SK-N-SH (cell line): ENCODE data around the gene RAB18. TPM values are rescaled to one million over a fixed set of nuclear protein-coding genes. Genes with fewer than 3 reads are reported as not detected.

Source experiments
- CTCF ChIA-PET: fragments of 300-600, 350-600 bp; formaldehyde crosslinking; extraction: SDS; loops from one replicate; lab custom pipeline; 2021; lab: Yijun Ruan, JAX
- POLR2A ChIA-PET: fragments of 350-600 bp; sonication (Branson Sonifier 250); formaldehyde crosslinking; extraction: SDS; loops from one replicate; lab custom pipeline; 2020; ENCODE audit warnings: antibody characterized with exemption, inconsistent platforms; lab: Yijun Ruan, JAX
- DNase-seq: peaks from one replicate; pipeline ENCODE4 v3.0.0; 2012
- H2AFZ ChIP-seq: fragments of 200-600 bp; sonication (generic); 2 replicates; pipeline ENCODE4 v1.8.1; 2016; ENCODE audit warnings: antibody characterized with exemption, mild to moderate bottlenecking, low read depth
- H3F3A ChIP-seq: fragments of 200-600 bp; sonication (generic); replicated peaks from 2 replicates; pipeline ENCODE3; 2016; ENCODE audit warnings: antibody characterized with exemption, mild to moderate bottlenecking; ENCODE audit not compliant: insufficient read depth
- H3K27ac ChIP-seq, 2 experiments: fragments of 200-500 bp in 1 of 2; fragments of 200-600 bp in 1 of 2; sonication (Bioruptor generic) in 1 of 2; sonication (generic), shearing (Covaris generic) in 1 of 2; 2 replicates each; pipeline versions ENCODE4 v1.5.1 to v1.6.1; 2014 to 2016; ENCODE audit warnings: low read depth in 2 of 2, inconsistent platforms in 1 of 2, low read length in 1 of 2, mild to moderate bottlenecking in 1 of 2, mixed read lengths in 1 of 2
- H3K27me3 ChIP-seq: fragments of 200-600 bp; sonication (generic), shearing (Covaris generic); 2 replicates; pipeline ENCODE4 v1.6.1; 2016; ENCODE audit warnings: mixed run types; ENCODE audit not compliant: insufficient read depth
- H3K36me3 ChIP-seq, 2 experiments: fragments of 200-500 bp in 1 of 2; fragments of 200-600 bp in 1 of 2; sonication (Bioruptor generic) in 1 of 2; sonication (generic) in 1 of 2; replicated peaks in 1 of 2; 2 replicates each; pipeline versions ENCODE3 to v1.5.1; 2014 to 2016; ENCODE audit warnings: low read length in 1 of 2, mild to moderate bottlenecking in 1 of 2; ENCODE audit not compliant: insufficient read depth in 2 of 2, control insufficient read depth in 1 of 2
- H3K4me1 ChIP-seq, 2 experiments: fragments of 200-500 bp in 1 of 2; fragments of 200-600 bp in 1 of 2; sonication (Bioruptor generic) in 1 of 2; sonication (generic), shearing (Covaris generic) in 1 of 2; 2 replicates each; pipeline versions ENCODE4 v1.5.1 to v1.6.1; 2014 to 2016; ENCODE audit warnings: low read depth in 1 of 2, low read length in 1 of 2, mixed run types in 1 of 2; ENCODE audit not compliant: insufficient read depth in 2 of 2, control insufficient read depth in 1 of 2
- H3K4me2 ChIP-seq: fragments of 200-600 bp; sonication (generic), shearing (Covaris generic); 2 replicates; pipeline ENCODE4 v1.6.1; 2017; ENCODE audit warnings: mixed run types
- H3K4me3 ChIP-seq, 2 experiments: fragments of 200-500 bp in 1 of 2; fragments of 200-600 bp in 1 of 2; sonication (Bioruptor generic) in 1 of 2; sonication (generic), shearing (Covaris generic) in 1 of 2; 2 replicates each; pipeline versions ENCODE4 v1.5.1 to v1.8.1; 2014 to 2016; ENCODE audit warnings: low read depth in 2 of 2, inconsistent platforms in 1 of 2, low read length in 1 of 2, mild to moderate bottlenecking in 1 of 2, mixed read lengths in 1 of 2, moderate library complexity in 1 of 2
- H3K79me2 ChIP-seq: fragments of 200-600 bp; sonication (generic); 2 replicates; pipeline ENCODE4 v1.8.1; 2017; ENCODE audit warnings: mild to moderate bottlenecking; ENCODE audit not compliant: insufficient read depth
- H3K9ac ChIP-seq: fragments of 200-600 bp; sonication (generic); 2 replicates; pipeline ENCODE4 v1.6.1; 2017; ENCODE audit warnings: mixed run types
- H3K9me2 ChIP-seq: fragments of 200-600 bp; sonication (generic); 2 replicates; pipeline ENCODE4 v1.6.1; 2017; ENCODE audit warnings: mixed run types
- H3K9me3 ChIP-seq: fragments of 200-600 bp; sonication (generic); 2 replicates; pipeline ENCODE4 v1.6.1; 2017; ENCODE audit warnings: mixed run types, mild to moderate bottlenecking, moderate library complexity
- H4K20me1 ChIP-seq: fragments of 200-600 bp; sonication (generic); 2 replicates; pipeline ENCODE4 v1.6.1; 2017; ENCODE audit warnings: mild to moderate bottlenecking, mixed run types; ENCODE audit not compliant: insufficient read depth
- CHD2 ChIP-seq: fragments of 150-350 bp; IDR thresholded peaks from 2 replicates; pipeline ENCODE4 v1.6.1; 2018; ENCODE audit warnings: low read length; ENCODE audit not compliant: partially characterized antibody
- EZH2phosphoT487 ChIP-seq: fragments of 200-600 bp; sonication (generic); IDR thresholded peaks from 2 replicates; pipeline ENCODE4 v1.6.1; 2017; ENCODE audit warnings: low read depth, mixed run types, mild to moderate bottlenecking, antibody characterized with exemption, moderate library complexity, borderline replicate concordance
- MXI1 ChIP-seq: IDR thresholded peaks from 2 replicates; pipeline ENCODE4 v1.6.1; 2012; ENCODE audit warnings: mild to moderate bottlenecking, low read depth, low read length, improper control_type of control experiment
- POLR2AphosphoS5 ChIP-seq: IDR thresholded peaks from 2 replicates; pipeline ENCODE4 v1.6.1; 2012; ENCODE audit warnings: low read depth, low read length
- RAD21 ChIP-seq: IDR thresholded peaks from 2 replicates; pipeline ENCODE4 v1.6.1; 2012; ENCODE audit warnings: mild to moderate bottlenecking, low read length
- RCOR1 ChIP-seq: fragments of 150-350 bp; IDR thresholded peaks from 2 replicates; pipeline ENCODE4 v1.6.1; 2017; ENCODE audit warnings: antibody characterized with exemption, low read length
- RFX5 ChIP-seq: IDR thresholded peaks from 2 replicates; pipeline ENCODE4 v1.6.1; 2012; ENCODE audit warnings: mild to moderate bottlenecking, improper control_type of control experiment, low read length
- SIN3A ChIP-seq: IDR thresholded peaks from 2 replicates; pipeline ENCODE4 v1.6.1; 2012; ENCODE audit warnings: low read depth, mild to moderate bottlenecking, low read length, moderate library complexity, borderline replicate concordance
- TAF1 ChIP-seq: IDR thresholded peaks from 2 replicates; pipeline ENCODE4 v1.6.1; 2012; ENCODE audit warnings: low read depth, mild to moderate bottlenecking, low read length, moderate library complexity, borderline replicate concordance
- TCF12 ChIP-seq: IDR thresholded peaks from 2 replicates; pipeline ENCODE4 v1.4.0; 2012
- TEAD4 ChIP-seq: IDR thresholded peaks from 2 replicates; pipeline ENCODE4 v1.4.0; 2012; ENCODE audit warnings: mild to moderate bottlenecking, borderline replicate concordance; ENCODE audit not compliant: insufficient read depth
- USF1 ChIP-seq: IDR thresholded peaks from 2 replicates; pipeline ENCODE4 v1.4.0; 2012; ENCODE audit warnings: low read depth, borderline replicate concordance
- ZBTB33 ChIP-seq: IDR thresholded peaks from 2 replicates; pipeline ENCODE4 v1.4.0; 2012; ENCODE audit warnings: low read depth, borderline replicate concordance
- WGBS: methylation state at CpG from one replicate; pipeline ENCODE4 v1.1.6; 2017; ENCODE audit warnings: low lambda C conversion rate; 5-methylcytosine and 5-hydroxymethylcytosine counted together
- polyA plus RNA-seq, 3 experiments: library from polyadenylated mRNA; depleted of rRNA; stranded (reverse); fragments of >200 nt; gene quantifications; 2 replicates each; pipeline ENCODE4 v1.2.3, GENCODE V29; 2012
- TF ChIP-seq, protein P1 (sequence below): IDR thresholded peaks from 2 replicates; pipeline ENCODE4 v1.4.0; 2012; ENCODE audit warnings: low read depth
- TF ChIP-seq, protein P2 (sequence below): IDR thresholded peaks from 2 replicates; pipeline ENCODE4; 2012
- TF ChIP-seq, protein P3 (sequence below): fragments of 150-350 bp; IDR thresholded peaks from 2 replicates; pipeline ENCODE4 v1.6.1; 2016; ENCODE audit warnings: mild to moderate bottlenecking, low read depth, low read length

Gene RAB18
- polyA plus RNA-seq, 1 of the 3 experiments (the other 2 are of a cell fraction): 10.2 TPM

GRCh38 chr10:27540672-27541071, 36.6 kb downstream of the RAB18 start:
- H3K4me1 ChIP-seq: no peaks in the 10 kb centered on the region
- H3F3A ChIP-seq: no peaks in the 10 kb centered on the region
- no peak overlapping the region for H3K4me2 ChIP-seq
- TF ChIP-seq ZBTB33: no peak
- TF ChIP-seq USF1: no peak
- no peak for TF ChIP-seq TAF1
- TF ChIP-seq RAD21: no peak
- no peak for TF ChIP-seq MXI1
- no peak for TF ChIP-seq RFX5
- TF ChIP-seq, protein P1, sequence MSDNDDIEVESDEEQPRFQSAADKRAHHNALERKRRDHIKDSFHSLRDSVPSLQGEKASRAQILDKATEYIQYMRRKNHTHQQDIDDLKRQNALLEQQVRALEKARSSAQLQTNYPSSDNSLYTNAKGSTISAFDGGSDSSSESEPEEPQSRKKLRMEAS: no peak
- no peak for DNase-seq
- H4K20me1 ChIP-seq: no peaks in the 10 kb centered on the region
- no peaks in the 10 kb centered on the region for H3K27me3 ChIP-seq
- no peaks in the 10 kb centered on the region for H3K9me3 ChIP-seq
- peaks cover 18 to 43% of the 10 kb centered on the region in 2 experiments for H3K36me3 ChIP-seq
- H3K9ac ChIP-seq: no peak overlapping the region
- no peaks in the 10 kb centered on the region for H3K9me2 ChIP-seq
- CTCF ChIA-PET: interaction anchor here (0.6 to 1.4 kb wide), 2 partner anchors 18 to 171 kb away, joined by 3 to 4 read pairs; no protein-coding TSS in a partner anchor
- no peaks in the 10 kb centered on the region for H3K79me2 ChIP-seq
- H3K27ac ChIP-seq: no peak overlapping the region
- no peak overlapping the region for H2AFZ ChIP-seq
- 100% methylated on average over 1 of the region's 1 CpG for WGBS
- POLR2A ChIA-PET: no interaction called here
- no peak overlapping the region for H3K4me3 ChIP-seq

DNA sequence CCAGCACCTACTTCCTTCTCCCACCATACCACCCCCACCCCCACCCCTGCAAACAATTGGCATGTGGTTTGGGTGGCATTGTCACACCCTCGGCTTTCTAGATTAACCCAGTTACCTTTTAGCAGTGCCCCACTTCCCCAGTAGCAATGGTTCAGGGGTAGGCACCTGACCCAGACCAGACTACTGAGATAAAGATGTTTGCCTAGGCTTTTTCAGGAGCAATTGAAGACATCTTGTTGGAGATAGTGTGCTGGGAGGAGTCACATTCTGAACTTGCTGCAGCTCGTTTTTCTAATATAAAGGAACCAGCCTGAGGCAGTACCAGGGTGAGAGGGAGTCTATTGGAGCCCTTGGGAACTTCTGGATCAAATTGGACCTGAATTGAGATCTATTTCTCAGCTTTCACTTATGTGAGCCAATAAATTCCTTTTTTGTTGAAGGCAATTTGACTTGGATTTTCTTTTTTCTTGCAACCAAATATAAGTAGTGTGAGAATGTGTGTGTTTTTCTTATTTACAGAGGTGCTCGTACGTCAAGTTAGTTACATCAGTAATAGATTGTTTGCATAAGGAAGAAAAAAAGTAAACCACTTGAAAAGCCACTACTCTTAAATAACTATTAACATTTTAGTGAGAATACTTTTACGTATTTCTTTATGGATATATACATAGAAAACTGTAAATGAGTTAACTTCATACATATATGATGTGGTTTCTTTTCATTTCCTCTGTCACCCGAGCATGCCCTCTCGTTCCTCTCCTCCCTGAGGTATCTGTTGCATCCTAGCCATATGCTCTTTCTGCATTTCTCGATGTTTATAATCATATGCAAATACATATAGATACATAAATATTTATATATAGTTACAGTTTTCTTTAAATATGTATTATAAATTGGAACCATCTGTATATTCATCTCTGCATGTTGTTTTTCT, 38.0 kb downstream of the RAB18 start:
- H3K4me2 ChIP-seq: no peak overlapping the region
- H3K9me3 ChIP-seq: no peaks in the 10 kb centered on the region
- no peak overlapping the region for H3K27ac ChIP-seq
- ChIA-PET CTCF (interaction anchor here (0.7 kb wide), 1 partner anchor 17 kb away, joined by 3 read pairs; no protein-coding TSS in a partner anchor), POLR2A (no interaction called here)
- H3K4me3 ChIP-seq: no peak overlapping the region
- H3K4me1 ChIP-seq: no peaks in the 10 kb centered on the region
- H2AFZ ChIP-seq: no peak overlapping the region
- H3K27me3 ChIP-seq: no peaks in the 10 kb centered on the region
- peaks cover 23 to 41% of the 10 kb centered on the region in 2 experiments for H3K36me3 ChIP-seq
- no peaks in the 10 kb centered on the region for H3K79me2 ChIP-seq
- no peak overlapping the region for H3K9ac ChIP-seq
- 92% methylated on average over 8 of the region's 8 CpGs for WGBS
- H4K20me1 ChIP-seq: no peaks in the 10 kb centered on the region
- no peaks in the 10 kb centered on the region for H3F3A ChIP-seq
- no peaks in the 10 kb centered on the region for H3K9me2 ChIP-seq
- no peak for DNase-seq
- TF ChIP-seq USF1: no peak
- no peak for TF ChIP-seq ZBTB33
- no peak for TF ChIP-seq SIN3A
- no peak for TF ChIP-seq TEAD4
- no peak for TF ChIP-seq POLR2AphosphoS5
- TF ChIP-seq, protein P2, sequence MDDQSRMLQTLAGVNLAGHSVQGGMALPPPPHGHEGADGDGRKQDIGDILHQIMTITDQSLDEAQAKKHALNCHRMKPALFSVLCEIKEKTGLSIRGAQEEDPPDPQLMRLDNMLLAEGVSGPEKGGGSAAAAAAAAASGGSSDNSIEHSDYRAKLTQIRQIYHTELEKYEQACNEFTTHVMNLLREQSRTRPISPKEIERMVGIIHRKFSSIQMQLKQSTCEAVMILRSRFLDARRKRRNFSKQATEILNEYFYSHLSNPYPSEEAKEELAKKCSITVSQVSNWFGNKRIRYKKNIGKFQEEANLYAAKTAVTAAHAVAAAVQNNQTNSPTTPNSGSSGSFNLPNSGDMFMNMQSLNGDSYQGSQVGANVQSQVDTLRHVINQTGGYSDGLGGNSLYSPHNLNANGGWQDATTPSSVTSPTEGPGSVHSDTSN: no peak
- TF ChIP-seq TCF12: no peak
- no peak for TF ChIP-seq CHD2
- no peak for TF ChIP-seq RCOR1
- no peak for TF ChIP-seq EZH2phosphoT487
- TF ChIP-seq, protein P3, sequence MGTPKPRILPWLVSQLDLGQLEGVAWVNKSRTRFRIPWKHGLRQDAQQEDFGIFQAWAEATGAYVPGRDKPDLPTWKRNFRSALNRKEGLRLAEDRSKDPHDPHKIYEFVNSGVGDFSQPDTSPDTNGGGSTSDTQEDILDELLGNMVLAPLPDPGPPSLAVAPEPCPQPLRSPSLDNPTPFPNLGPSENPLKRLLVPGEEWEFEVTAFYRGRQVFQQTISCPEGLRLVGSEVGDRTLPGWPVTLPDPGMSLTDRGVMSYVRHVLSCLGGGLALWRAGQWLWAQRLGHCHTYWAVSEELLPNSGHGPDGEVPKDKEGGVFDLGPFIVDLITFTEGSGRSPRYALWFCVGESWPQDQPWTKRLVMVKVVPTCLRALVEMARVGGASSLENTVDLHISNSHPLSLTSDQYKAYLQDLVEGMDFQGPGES: no peak
